Liver (tissue), 3 donors: ENCODE data around the gene CNDP2.

ENCODE experiments used
- EGR1 ChIP-seq, 2 donors: IDR thresholded peaks; 2 replicates each; pipeline ENCODE4 v1.6.1; 2016 to 2018; ENCODE audit warnings: antibody characterized with exemption in 2 of 2, low read depth in 2 of 2
- JUND ChIP-seq, 2 donors: IDR thresholded peaks; 2 replicates each; pipeline ENCODE4 v1.6.1; 2016; ENCODE audit warnings: antibody characterized with exemption in 2 of 2
- MAX ChIP-seq: IDR thresholded peaks from 2 replicates; pipeline ENCODE4 v1.6.1; 2016; ENCODE audit warnings: antibody characterized with exemption
- NR2F2 ChIP-seq: IDR thresholded peaks from 2 replicates; pipeline ENCODE4 v1.6.1; 2016; ENCODE audit warnings: antibody characterized with exemption
- RAD21 ChIP-seq, 2 donors: IDR thresholded peaks; 2 replicates each; pipeline ENCODE4 v1.6.1; 2016; ENCODE audit warnings: antibody characterized with exemption in 2 of 2, mild to moderate bottlenecking in 2 of 2
- SP1 ChIP-seq: IDR thresholded peaks from 2 replicates; pipeline ENCODE4 v1.6.1; 2018; ENCODE audit warnings: antibody characterized with exemption, mild to moderate bottlenecking
- YY1 ChIP-seq: IDR thresholded peaks from 2 replicates; pipeline ENCODE4 v1.6.1; 2016; ENCODE audit warnings: antibody characterized with exemption, mild to moderate bottlenecking
- TF ChIP-seq, protein P1 (sequence below): fragments of 150-350 bp; IDR thresholded peaks from 2 replicates; pipeline ENCODE4 v1.5.1; 2017; ENCODE audit warnings: improper control_type of control experiment, low read depth, low read length; ENCODE audit not compliant: missing input control
- TF ChIP-seq, protein P2 (sequence below): IDR thresholded peaks from 2 replicates; pipeline ENCODE4 v1.6.1; 2016; ENCODE audit warnings: antibody characterized with exemption, mild to moderate bottlenecking
- TF ChIP-seq, protein P3 (sequence below): IDR thresholded peaks from 2 replicates; pipeline ENCODE4 v1.6.1; 2016; ENCODE audit warnings: antibody characterized with exemption
- donor health status: healthy.
- donor health status: healthy.

- TF ChIP-seq, protein P1, sequence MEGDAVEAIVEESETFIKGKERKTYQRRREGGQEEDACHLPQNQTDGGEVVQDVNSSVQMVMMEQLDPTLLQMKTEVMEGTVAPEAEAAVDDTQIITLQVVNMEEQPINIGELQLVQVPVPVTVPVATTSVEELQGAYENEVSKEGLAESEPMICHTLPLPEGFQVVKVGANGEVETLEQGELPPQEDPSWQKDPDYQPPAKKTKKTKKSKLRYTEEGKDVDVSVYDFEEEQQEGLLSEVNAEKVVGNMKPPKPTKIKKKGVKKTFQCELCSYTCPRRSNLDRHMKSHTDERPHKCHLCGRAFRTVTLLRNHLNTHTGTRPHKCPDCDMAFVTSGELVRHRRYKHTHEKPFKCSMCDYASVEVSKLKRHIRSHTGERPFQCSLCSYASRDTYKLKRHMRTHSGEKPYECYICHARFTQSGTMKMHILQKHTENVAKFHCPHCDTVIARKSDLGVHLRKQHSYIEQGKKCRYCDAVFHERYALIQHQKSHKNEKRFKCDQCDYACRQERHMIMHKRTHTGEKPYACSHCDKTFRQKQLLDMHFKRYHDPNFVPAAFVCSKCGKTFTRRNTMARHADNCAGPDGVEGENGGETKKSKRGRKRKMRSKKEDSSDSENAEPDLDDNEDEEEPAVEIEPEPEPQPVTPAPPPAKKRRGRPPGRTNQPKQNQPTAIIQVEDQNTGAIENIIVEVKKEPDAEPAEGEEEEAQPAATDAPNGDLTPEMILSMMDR: no peak
- TF ChIP-seq, protein P2, sequence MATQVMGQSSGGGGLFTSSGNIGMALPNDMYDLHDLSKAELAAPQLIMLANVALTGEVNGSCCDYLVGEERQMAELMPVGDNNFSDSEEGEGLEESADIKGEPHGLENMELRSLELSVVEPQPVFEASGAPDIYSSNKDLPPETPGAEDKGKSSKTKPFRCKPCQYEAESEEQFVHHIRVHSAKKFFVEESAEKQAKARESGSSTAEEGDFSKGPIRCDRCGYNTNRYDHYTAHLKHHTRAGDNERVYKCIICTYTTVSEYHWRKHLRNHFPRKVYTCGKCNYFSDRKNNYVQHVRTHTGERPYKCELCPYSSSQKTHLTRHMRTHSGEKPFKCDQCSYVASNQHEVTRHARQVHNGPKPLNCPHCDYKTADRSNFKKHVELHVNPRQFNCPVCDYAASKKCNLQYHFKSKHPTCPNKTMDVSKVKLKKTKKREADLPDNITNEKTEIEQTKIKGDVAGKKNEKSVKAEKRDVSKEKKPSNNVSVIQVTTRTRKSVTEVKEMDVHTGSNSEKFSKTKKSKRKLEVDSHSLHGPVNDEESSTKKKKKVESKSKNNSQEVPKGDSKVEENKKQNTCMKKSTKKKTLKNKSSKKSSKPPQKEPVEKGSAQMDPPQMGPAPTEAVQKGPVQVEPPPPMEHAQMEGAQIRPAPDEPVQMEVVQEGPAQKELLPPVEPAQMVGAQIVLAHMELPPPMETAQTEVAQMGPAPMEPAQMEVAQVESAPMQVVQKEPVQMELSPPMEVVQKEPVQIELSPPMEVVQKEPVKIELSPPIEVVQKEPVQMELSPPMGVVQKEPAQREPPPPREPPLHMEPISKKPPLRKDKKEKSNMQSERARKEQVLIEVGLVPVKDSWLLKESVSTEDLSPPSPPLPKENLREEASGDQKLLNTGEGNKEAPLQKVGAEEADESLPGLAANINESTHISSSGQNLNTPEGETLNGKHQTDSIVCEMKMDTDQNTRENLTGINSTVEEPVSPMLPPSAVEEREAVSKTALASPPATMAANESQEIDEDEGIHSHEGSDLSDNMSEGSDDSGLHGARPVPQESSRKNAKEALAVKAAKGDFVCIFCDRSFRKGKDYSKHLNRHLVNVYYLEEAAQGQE: no peak
- TF ChIP-seq YY1 (no peak), RAD21 (IDR thresholded peaks at IDR 0.05) (no peak), EGR1 (IDR thresholded peaks at IDR 0.05; ENCODE audit: low read depth in 2 of 2) (no peak), MAX (no peak), NR2F2 (no peak), JUND (IDR thresholded peaks at IDR 0.05) (no peak), SP1 (no peak)
- TF ChIP-seq, protein P3, sequence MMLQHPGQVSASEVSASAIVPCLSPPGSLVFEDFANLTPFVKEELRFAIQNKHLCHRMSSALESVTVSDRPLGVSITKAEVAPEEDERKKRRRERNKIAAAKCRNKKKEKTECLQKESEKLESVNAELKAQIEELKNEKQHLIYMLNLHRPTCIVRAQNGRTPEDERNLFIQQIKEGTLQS: no peak
Observed at GRCh38 chr18:74573053-74573452, 76.9 kb downstream of the CNDP2 start.
